Peyer's patch (tissue), 4 donors: Measurements from ENCODE around the gene HMGXB3. TPM values are rescaled to one million over a fixed set of nuclear protein-coding genes. Genes with fewer than 3 reads are reported as not detected.

ENCODE experiments used
- DNase-seq, 3 donors: peaks; one replicate each; pipeline ENCODE4 v3.0.0-alpha.2; 2017 to 2019
- H3K27ac ChIP-seq, 4 donors: fragments of 200-600 bp; sonication (generic); one replicate each; pipeline ENCODE4 v1.5.1; 2016 to 2019
- H3K27me3 ChIP-seq, 2 donors: fragments of 200-600 bp; sonication (generic); one replicate each; pipeline ENCODE4 v1.5.1; 2019
- H3K36me3 ChIP-seq, 3 donors: fragments of 200-600 bp; sonication (generic); one replicate each; pipeline ENCODE4 v1.5.1; 2016 to 2019
- H3K4me1 ChIP-seq, 4 donors: fragments of 200-600 bp; sonication (generic); one replicate each; pipeline ENCODE4 v1.5.1; 2016 to 2019
- H3K4me3 ChIP-seq, 4 donors: fragments of 200-600 bp; sonication (generic); 1 replicate in 3 of 4; 2 replicates in 1 of 4; pipeline ENCODE4 v1.5.1; 2016 to 2019; ENCODE audit warnings: mild to moderate bottlenecking in 1 of 4
- H3K9me3 ChIP-seq, 4 donors: fragments of 200-600 bp; sonication (generic); one replicate each; pipeline ENCODE4 v1.5.1; 2016 to 2019; ENCODE audit warnings: mild to moderate bottlenecking in 1 of 4
- POLR2A ChIP-seq, 2 donors: fragments of 450-650 bp; IDR thresholded peaks; one replicate each; pipeline ENCODE4 v1.5.1; 2017; ENCODE audit warnings: antibody characterized with exemption in 2 of 2, mild to moderate bottlenecking in 2 of 2, moderate library complexity in 2 of 2
- small RNA-seq, 2 donors: library from RNA; depleted of rRNA; stranded (forward); fragments of <200 nt; gene quantifications; one replicate each; pipeline ENCODE3, GENCODE V24; 2016
- total RNA-seq, 4 donors: library from RNA; depleted of rRNA; stranded (reverse); fragments of >200 nt; gene quantifications; one replicate each; pipeline ENCODE4 v1.1.0, GENCODE V29; 2016
- TF ChIP-seq, protein P1 (sequence below), 6 experiments: fragments of 450-650 bp in 4 of 6; fragments of 200-600 bp in 2 of 6; sonication (generic) in 1 of 6; IDR thresholded peaks; one replicate each; pipeline ENCODE4 v1.5.1; 2017 to 2019; ENCODE audit warnings: antibody characterized with exemption in 6 of 6, mild to moderate bottlenecking in 3 of 6, moderate library complexity in 1 of 6

The HMGXB3 gene
- total RNA-seq, 4 donors from 2014 or later, result 24.3 to 45.0 (median 41.4) TPM

DNA sequence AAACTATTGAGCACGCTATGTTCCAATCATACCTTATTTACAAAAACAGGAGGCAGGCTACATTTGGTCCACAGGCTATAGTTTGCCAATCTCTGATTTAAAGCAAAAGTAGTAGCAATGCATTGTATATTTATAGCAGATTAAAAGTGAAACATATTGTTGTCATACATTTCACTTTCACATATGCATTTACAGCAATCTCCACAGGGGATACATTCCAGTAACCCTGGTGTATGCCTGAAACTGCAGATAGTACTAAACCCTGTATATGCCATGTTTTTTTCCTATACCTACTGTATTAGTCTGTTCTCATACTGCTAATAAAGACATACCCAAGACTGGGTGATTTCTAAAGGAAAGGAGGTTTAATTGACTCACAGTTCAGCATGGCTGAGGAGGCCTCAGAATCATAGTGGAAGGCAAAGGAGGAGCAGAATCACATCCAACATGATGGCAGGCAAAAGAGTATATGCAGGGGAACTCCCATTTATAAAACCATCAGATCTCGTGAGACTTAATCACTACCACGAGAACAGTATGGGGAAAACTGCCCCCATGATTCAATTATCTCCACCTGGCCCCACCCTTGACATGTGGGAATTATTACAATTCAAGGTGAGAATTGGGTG, 91.7 kb downstream of the HMGXB3 start:
- H3K36me3 ChIP-seq, result no peaks in the 10 kb centered on the region
- H3K27ac ChIP-seq, result no peak overlapping the region
- no peak overlapping the region for H3K4me3 ChIP-seq
- TF ChIP-seq, protein P1, sequence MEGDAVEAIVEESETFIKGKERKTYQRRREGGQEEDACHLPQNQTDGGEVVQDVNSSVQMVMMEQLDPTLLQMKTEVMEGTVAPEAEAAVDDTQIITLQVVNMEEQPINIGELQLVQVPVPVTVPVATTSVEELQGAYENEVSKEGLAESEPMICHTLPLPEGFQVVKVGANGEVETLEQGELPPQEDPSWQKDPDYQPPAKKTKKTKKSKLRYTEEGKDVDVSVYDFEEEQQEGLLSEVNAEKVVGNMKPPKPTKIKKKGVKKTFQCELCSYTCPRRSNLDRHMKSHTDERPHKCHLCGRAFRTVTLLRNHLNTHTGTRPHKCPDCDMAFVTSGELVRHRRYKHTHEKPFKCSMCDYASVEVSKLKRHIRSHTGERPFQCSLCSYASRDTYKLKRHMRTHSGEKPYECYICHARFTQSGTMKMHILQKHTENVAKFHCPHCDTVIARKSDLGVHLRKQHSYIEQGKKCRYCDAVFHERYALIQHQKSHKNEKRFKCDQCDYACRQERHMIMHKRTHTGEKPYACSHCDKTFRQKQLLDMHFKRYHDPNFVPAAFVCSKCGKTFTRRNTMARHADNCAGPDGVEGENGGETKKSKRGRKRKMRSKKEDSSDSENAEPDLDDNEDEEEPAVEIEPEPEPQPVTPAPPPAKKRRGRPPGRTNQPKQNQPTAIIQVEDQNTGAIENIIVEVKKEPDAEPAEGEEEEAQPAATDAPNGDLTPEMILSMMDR (IDR thresholded peaks at IDR 0.05), result no peak
- no peak for TF ChIP-seq POLR2A (IDR thresholded peaks at IDR 0.05)
- no peak for DNase-seq
- H3K4me1 ChIP-seq, result no peaks in the 10 kb centered on the region
- no peaks in the 10 kb centered on the region for H3K27me3 ChIP-seq
- no peaks in the 10 kb centered on the region for H3K9me3 ChIP-seq

DNA sequence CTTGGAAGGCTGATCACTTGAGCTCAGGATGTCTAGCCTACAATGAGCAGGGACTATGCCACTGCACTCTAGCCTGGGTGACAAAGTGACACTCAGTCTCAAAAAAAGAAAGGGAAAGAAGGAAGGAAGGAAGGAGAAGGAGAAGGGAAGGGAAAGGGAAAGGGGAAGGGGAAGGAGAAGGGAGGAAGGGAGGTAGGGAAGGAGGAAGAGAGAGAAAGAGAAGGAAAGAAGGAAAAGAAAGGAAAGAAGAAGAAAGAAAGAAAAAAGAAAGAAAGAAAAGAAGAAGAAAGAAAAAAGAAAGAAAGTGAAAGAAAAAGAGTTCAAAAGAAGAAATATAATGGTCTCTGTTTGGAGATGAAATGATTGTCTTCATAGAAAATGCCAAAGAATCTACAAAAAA, 96.6 kb downstream of the HMGXB3 start:
- H3K9me3 ChIP-seq, result no peaks in the 10 kb centered on the region
- TF ChIP-seq, protein P1 (IDR thresholded peaks at IDR 0.05), result no peak
- H3K4me3 ChIP-seq, result no peak overlapping the region
- H3K4me1 ChIP-seq, result no peaks in the 10 kb centered on the region
- no peak overlapping the region for H3K27ac ChIP-seq
- no peak for DNase-seq
- no peaks in the 10 kb centered on the region for H3K27me3 ChIP-seq
- H3K36me3 ChIP-seq, result no peaks in the 10 kb centered on the region

DNA sequence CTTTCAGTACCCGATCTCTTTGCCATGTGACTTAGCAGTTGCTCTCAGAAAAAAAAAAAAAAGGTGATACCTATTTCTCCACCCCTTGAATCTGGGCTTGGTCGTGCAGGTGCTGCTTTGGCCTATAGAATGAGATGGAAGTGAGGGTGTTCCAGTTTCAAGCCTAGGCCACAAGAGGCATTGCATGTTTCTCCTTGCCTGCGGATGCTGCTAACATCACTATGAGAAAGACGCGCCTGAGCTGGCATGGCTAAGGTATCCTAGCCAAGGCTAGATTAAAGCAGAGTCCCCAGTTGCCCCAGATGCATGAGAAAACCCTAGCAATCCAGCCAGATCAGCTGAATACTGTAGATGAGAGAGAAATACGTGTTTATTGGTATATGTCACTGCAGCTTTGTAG, 100.5 kb downstream of the HMGXB3 start:
- TF ChIP-seq, protein P1 (IDR thresholded peaks at IDR 0.05), result no peak
- no peak for TF ChIP-seq POLR2A (IDR thresholded peaks at IDR 0.05)
- DNase-seq, result no peak
- no peaks in the 10 kb centered on the region for H3K9me3 ChIP-seq
- no peaks in the 10 kb centered on the region for H3K27me3 ChIP-seq
- no peak overlapping the region for H3K4me3 ChIP-seq
- no peaks in the 10 kb centered on the region for H3K4me1 ChIP-seq
- no peaks in the 10 kb centered on the region for H3K36me3 ChIP-seq
- no peak overlapping the region for H3K27ac ChIP-seq

Small RNA genes within 50 kb of the gene (small RNA-seq; reads per million reads assigned to genes)
- 0 reads per million in 2 donors for gene RF00019

Other genes with a start within 250 kb of the HMGXB3 start
- gene PDE6A, start 55.9 kb upstream of the HMGXB3 start, total RNA-seq, result not detected
- gene SLC26A2, start 40.0 kb upstream of the HMGXB3 start, total RNA-seq, result 10 to 100 TPM in 3 of 4 donors, 1 to 10 TPM in 1; 7.4 to 87.4 (median 52.1) TPM
- gene TIGD6, start 85 bp upstream of the HMGXB3 start, total RNA-seq, result 1 to 10 TPM; 1.2 to 4.5 (median 2.7) TPM
- 10 to 100 TPM in 3 of 4 donors, 1 to 10 TPM in 1; 2.1 to 24.8 (median 13.5) TPM for gene CSF1R, start 85.8 kb downstream of the HMGXB3 start, total RNA-seq
- gene PDGFRB, start 155.1 kb downstream of the HMGXB3 start, total RNA-seq, result 10 to 100 TPM; 17.5 to 87.5 (median 31.2) TPM
- 100 to 1,000 TPM; 177 to 429 (median 370) TPM for gene CDX1, start 166.0 kb downstream of the HMGXB3 start, total RNA-seq
- 10 to 100 TPM; 12.3 to 41.6 (median 19.9) TPM for gene SLC6A7, start 189.3 kb downstream of the HMGXB3 start, total RNA-seq